Heart left ventricle (tissue), 13 donors: Measurements from ENCODE around the gene ATAT1.

ENCODE experiments used
- POLR2A ChIP-seq, 2 donors: fragments of 450-650 bp; IDR thresholded peaks; one replicate each; pipeline ENCODE4 v1.6.1; 2017; ENCODE audit warnings: antibody characterized with exemption in 2 of 2, mild to moderate bottlenecking in 2 of 2, moderate library complexity in 2 of 2
- TF ChIP-seq, protein P1 (sequence below), 12 donors: fragments of 200-600 bp; sonication (generic) in 4 of 12; IDR thresholded peaks; one replicate each; pipeline versions ENCODE4 v1.5.0 to v1.8.0; 2018 to 2022; ENCODE audit warnings: antibody characterized with exemption in 12 of 12, mild to moderate bottlenecking in 5 of 12
- donor health status: ischemic (EF 13 %, LVEDD 7.1; RV severe dilation, severe dysfunction).
- donor health status: DM: no; HTN: yes; CAD: no.
- donor health status: DM: no; HTN: no; CAD: no.
- donor health status: ischemic (EF 25% LVEDD 6.9; RV normal size, moderate dysfunction).
- donor health status: ischemic (EF 25% LVEDD 5.7; RV mildly dilated, moderate dysfunction).
- donor health status: ischemic (EF 35%, LVEDD 5.7; RV mildly dilated, moderate dysfunction).
- donor health status: nonischemic (EF 11% LVEDD 7.7; RV severe dilation, severe dysfunction).
- donor health status: DM: yes; HTN: yes; CAD: no.
- donor health status: PGD.
- donor health status: ischemic (EF 29% LVEDD 5.4; RV normal size, mild dysfunction).
- donor health status: nonischemic (EF 23%, LVEDD 6.1; RV moderate dilation, normal function).

- TF ChIP-seq, protein P1, sequence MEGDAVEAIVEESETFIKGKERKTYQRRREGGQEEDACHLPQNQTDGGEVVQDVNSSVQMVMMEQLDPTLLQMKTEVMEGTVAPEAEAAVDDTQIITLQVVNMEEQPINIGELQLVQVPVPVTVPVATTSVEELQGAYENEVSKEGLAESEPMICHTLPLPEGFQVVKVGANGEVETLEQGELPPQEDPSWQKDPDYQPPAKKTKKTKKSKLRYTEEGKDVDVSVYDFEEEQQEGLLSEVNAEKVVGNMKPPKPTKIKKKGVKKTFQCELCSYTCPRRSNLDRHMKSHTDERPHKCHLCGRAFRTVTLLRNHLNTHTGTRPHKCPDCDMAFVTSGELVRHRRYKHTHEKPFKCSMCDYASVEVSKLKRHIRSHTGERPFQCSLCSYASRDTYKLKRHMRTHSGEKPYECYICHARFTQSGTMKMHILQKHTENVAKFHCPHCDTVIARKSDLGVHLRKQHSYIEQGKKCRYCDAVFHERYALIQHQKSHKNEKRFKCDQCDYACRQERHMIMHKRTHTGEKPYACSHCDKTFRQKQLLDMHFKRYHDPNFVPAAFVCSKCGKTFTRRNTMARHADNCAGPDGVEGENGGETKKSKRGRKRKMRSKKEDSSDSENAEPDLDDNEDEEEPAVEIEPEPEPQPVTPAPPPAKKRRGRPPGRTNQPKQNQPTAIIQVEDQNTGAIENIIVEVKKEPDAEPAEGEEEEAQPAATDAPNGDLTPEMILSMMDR (IDR thresholded peaks at IDR 0.05) = no peak
- TF ChIP-seq POLR2A (IDR thresholded peaks at IDR 0.05) = no peak
Observed at GRCh38 chr6:30679765-30680535, 53.3 kb downstream of the ATAT1 start.
